CD4-positive, alpha-beta T cell treated with Interleukin-10 for 1 hour (primary cell): Measurements from ENCODE around the gene FFAR3.
"Not testable (repeated sequence)": the region's sequence is repeated elsewhere in the genome, so short reads cannot be mapped to it uniquely, and the experiment has no call there.

Experiments
- DNase-seq: peaks from one replicate; pipeline ENCODE4 v3.0.0-alpha.2; 2020

Gene FFAR3

DNA sequence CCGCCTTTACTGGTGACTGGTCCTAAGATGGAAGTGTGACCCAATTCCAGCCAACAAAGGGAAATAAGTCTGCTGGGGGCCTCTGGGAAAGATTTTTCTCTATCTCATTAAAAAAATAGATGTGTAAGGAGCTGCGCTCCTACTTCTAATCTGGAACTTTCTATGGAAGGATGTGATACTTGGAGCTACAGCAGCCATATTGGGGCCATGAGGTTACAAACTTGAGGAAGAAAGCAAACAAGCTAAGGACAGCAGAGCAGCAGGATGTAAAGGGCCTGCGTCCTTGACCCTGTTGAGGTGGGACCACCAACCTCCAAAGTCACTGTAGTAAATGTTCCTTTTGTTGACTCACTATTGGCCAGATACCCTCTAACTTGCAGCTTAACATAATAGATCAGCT lies 20.1 kb downstream of the FFAR3 start:
- DNase-seq: no peak

DNA sequence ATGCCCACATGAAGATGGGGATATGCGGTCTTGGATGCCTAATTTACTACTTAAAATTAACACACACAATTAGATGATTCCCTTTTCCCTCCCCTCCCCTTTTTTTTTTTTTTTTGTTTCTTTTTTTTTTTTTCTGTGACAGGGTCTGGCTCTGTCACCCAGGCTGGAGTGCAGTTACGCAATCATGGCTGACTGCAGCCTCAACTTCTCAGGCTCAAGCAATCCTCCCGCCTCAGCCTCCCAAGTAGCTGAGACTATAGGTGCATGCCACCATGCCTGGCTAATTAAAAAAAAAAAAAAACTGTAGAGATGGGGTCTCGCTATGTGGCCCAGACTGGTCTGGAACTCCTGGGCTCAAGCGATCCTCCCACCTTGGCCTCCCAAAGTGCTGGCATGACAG lies 21.3 kb downstream of the FFAR3 start:
- DNase-seq: not testable (repeated sequence)

DNA sequence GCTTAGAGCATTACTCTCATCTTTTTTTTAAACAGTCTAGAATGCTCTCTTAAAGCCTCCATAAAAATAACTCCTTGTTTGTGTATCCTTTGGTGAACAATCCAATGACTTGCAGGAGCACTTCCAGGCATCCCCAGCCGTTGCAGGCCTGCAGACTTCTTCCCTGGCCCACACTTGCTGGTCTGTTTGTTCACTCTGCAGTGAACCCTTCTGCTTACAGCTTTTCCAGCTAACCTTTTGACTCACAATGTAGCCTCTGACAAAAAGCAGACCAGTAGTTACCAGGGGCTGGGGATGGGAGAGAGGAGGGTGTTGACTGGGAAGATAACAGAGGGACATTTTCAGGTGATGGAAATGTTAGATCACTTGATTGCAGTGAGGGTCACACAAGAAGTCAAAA lies 21.7 kb downstream of the FFAR3 start:
- no peak for DNase-seq

DNA sequence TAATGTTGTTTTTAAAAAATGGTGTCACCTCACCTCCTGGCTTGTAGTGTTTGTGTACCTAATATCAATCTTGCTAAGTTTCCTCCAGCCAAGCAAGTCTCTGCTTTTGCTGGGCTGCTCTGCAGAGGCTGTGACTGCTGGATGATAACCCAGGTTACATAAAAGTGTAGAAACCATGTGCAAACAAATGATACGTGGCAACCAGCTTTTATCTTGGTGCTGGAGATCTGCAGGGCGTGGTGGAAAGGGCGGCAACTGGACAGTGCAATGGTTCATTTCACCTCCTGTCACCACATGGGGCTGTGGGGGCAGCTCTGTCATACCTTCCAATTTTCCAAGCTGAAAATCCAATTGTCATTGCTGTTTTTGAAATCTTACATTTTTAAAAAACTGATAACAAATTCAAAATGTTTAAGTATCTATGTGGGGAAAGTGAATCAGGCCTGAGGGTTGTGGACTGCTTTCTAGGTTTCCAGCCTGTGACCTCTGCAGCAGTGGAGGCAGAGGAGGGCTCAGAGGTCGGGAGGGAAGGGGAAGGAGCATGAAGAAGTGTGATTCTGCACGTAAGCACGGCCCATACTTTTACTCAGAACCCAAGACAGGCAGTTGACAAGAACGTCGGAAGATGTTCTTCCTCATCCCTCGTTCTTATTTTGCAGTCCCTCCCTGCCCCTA lies 22.3 kb downstream of the FFAR3 start:
- no peak for DNase-seq

DNA sequence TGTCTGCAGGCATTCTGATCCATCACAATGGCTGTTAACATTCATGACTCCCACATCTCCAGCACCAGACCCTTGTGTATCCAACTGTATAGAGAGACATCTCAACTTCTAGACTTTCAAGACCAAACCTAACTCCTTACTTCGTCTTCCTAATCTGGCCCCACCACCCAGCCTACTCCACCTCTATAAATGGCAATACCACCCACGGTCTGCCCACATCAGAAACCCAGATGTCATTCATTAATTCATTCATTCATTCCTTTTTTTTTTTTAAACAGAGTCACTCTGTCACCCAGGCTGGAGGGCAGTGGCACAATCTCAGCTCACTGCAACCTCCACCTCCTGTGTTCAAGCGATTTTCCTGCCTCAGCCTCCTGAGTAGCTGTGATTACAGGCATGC lies 23.1 kb downstream of the FFAR3 start:
- no peak for DNase-seq

DNA sequence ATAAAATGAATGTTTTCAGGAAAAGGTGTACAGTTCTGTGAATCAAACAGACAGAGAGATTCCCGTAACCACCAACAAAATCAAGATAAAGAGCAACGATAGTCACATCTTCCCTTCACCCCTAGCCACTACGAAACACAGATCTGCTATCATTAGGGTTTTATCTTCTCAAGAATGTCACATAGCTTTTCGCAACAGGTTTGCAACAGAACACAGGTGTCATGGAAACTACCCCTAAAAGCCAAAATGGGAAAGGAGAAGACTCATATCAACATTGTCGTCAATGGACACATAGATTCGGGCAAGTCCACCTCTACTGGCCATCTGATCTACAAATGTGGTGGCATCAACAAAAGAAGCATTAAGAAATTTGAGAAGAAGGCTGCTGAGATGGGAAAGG lies 23.7 kb downstream of the FFAR3 start:
- DNase-seq: no peak

DNA sequence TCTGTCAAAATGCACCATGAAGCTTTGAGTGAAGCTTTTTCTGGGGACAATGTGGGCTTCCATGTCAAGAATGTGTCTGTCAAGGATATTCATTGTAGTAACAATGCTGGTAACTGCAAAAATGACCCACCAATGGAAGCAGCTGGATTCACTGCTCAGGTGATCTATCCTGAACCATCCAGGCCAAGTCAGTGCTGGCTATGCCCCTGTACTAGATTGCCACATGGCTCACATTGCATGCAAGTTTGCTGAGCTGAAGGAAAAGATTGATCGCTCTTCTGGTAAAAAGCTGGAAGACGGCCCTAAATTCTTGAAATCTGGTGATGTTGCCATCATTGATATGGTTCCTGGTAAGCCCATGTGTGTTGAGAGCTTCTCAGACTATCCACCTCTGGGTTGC lies 25.3 kb downstream of the FFAR3 start:
- no peak for DNase-seq

DNA sequence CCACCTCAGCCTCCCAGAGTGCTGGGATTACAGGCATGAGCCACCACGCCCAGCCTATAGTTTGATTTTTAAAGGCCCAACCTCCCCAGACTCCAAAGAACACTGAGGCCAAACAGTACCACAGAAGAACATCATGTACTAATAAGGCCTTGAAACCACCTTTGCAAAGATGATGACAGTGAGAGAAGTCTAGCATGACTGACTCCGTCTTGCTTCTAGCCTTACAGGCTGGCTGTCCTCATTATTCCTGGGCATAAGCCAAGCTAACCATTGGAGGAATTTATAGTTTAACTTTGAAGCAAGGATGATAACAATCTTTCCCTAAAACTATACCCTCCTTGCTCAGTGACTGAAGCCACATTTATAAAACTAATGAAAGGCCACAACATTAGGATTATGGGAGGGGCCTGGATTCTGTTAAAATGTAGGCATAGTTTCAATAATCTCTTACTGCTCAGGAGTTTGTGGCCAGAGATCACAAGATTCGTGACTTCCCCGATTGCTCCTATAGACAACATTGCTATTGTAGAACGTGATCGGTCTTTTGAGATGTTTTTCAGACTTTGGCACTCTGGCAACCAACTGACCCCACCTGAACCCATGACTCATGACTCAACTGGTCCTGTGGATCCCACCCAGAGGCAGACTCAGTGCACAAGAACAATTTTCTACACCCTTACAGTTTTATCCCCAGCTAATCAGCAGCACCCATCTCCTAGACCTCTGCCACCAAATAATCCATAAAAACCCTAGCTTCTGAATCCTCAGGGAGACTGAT lies 30.2 kb downstream of the FFAR3 start:
- DNase-seq: no peak

DNA sequence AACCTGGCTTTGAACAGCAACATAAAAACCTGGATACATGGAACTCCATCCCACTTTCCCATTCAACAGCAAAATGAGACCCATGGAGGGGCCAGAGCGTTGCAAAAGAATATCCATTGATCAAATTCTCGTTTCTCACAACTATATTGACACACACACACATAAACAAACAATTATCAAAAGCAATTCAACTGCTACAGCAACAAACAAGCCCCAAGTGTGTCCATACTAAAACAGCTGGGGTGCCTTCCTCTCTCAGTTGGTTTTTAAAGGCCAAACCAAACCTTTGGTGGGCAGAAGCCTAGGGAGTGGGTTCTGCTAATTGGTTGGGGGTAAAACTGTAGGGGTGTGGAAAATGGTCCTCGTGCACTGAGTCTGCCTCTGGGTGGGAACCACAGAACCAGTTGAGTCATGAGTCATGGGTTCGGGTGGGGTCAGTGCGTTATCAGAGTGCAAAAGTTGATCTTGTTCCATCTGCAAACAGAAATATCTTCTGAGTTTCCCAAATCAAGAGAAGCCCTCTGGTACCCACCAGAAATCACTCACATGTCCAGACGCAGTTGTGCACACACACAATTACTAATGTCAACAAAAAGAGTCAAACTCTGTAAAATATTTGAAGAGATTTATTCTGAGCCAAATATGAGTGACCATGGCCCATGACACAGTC lies 31.1 kb downstream of the FFAR3 start:
- no peak for DNase-seq

DNA sequence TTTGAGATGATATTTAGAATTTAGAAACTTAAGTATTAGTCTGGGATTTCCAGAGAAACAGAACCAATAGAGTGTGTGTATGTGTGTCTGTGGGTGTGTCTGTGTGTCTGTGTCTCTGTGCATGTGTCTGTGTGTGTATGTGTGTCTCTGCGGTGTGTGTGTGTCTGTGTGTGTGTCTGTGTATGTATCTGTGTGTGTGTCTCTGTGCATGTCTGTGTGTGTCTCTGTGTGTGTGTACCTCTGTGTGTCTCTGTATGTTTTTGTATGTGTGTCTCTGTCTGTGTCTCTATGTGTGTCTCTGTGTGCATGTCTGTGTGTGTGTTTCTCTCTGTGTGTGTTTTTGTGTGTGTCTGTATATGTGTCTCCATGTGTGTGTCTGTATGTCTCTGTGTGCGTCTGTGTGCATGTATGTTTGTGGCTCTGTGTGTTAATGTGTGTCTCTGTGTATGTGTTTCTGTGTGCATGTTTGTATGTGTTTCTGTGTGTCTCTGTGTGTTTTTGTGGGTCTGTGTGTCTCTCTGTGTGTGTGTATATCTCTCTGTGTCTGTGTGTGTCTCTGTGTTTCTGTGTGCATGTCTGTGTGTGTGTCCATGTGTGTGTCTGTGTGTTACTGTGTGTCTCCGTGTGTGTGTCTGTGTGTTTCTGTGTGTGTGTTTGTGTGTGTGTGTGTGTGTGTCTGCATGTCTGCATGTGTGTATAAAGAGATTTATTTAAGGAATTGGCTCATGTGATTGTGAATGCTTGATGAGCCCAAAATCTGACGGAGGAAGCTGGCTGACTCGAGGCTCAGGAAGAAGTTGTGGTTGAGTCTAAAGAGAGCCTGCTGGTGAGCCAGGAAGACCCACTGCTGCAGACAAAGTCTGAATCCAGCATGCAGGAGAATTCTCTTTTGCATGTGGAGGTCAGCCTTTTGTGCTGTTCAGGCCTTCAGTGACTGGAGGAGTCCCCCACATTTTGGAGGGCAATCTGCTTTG lies 34.8 kb downstream of the FFAR3 start:
- DNase-seq: no peak

DNA sequence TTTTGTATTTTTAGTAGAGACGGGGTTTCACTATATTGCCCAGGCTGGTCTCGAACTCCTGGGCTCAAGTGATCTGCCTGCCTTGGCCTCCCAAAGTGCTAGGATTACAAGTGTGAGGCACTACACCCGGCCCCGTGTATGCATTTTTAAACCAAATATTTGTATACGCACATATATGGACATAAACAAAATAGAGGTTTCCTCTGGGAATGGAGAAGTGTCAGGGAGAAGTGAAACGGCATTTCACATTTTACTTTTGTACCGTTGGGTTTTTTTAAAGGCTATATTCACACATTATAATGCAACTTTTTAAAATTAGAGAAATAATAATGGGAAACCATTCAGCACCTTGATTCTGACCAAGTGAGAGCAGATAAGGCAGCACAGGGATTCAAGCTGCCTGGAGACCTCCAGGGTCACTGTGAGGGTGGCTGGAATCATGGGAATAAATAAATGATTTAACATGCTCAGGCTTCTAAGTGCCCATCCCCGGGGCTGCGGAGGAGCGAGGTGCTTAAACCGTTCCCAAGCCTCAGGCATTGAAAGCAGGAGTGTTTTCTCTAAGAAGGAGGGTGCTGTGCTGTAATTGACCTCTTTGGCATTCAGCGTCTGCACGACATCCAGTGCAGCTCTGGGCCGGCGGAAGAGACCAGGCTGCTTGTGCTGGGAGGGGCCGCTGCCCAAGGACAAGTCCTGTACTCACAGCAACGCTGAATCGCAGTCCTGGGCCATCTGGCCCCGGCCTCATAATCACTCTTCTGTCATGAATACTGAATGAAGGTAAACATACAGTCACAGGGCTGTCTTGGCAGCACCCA lies 37.3 kb downstream of the FFAR3 start:
- no peak for DNase-seq

DNA sequence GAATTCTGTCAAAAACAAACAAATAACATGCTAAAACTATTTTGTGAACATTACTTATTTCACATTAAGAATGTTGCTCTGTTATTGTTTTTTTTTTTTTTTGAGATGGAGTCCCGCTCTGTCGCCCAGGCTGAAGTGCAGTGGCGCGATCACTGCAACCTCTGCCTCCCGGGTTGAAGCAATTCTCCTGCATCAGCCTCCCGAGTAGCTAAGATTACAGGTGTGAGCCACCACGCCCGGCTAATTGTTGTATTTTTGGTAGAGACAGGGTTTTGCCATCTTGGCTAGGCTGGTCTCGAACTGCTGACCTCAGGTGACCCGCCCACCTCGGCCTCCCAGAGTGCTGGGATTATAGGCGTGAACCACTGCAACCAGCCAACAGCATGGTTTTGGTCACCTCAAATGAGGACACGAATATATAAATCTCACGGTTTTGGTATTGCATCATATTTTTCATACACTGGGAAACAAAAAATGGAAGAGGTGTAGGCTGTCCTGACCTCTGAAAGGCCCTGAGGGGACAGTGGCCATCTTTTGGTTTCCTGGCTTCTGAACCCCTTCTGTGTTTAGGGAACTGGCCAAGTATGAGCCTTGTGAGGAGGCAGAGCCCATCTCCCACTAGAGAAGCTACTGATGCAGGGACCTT lies 38.1 kb downstream of the FFAR3 start:
- no peak for DNase-seq

DNA sequence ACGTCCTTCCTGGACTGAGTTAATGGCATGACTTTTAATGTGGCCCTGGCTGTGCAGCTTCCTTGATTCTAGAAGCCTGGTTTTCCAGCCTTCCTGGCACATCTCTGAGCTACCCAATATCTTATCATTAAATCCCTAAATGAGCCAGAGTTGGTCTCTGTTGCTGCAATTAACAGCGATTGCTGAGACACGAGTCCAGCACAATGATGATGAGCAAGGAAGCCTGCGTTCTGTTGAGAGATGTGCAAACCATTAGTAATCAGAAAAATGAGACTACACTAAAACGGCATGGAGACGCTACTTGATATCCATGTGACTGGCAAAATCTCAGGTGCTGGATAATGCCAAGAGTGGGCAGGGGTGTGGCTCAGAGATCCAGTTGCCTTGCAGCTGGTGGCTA lies 38.8 kb downstream of the FFAR3 start:
- no peak for DNase-seq

DNA sequence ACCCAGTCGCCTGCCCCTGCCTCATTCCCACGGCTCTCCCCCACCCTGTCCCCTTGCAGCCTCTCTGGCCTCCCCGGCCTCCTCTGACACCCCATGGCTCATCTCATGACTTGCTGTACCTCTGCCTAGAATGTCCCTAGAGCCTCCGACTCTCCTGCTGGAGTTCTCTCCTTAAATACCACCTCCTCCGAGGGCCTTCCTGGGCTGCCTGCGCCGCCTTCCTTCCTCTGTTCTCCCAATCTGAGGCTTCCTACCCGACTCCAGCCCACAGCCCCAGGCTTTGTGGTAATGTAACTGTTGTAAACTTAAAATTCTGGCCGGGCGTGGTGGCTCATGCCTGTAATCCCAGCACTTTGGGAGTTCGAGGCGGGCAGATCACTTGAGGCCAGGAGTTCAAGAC lies 40.3 kb downstream of the FFAR3 start:
- DNase-seq: no peak

DNA sequence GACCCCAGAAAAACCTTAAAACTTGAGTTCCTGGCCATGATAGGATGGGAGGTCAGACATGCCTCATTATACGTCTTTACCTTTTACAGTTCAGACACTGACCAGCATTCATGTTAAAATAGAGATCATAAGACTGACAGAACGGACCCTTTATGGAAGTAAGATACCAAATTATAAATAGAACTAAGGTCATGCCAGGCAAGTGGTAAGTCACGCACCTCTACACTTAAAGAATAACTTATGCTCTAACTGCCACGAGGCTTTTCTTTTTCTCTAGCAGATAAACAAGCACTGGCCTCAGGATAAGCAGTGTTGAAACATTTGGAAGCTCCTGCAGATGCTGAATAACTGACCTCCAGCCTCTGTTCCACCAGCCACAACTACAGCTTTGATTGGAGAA lies 41.0 kb downstream of the FFAR3 start:
- DNase-seq: no peak

DNA sequence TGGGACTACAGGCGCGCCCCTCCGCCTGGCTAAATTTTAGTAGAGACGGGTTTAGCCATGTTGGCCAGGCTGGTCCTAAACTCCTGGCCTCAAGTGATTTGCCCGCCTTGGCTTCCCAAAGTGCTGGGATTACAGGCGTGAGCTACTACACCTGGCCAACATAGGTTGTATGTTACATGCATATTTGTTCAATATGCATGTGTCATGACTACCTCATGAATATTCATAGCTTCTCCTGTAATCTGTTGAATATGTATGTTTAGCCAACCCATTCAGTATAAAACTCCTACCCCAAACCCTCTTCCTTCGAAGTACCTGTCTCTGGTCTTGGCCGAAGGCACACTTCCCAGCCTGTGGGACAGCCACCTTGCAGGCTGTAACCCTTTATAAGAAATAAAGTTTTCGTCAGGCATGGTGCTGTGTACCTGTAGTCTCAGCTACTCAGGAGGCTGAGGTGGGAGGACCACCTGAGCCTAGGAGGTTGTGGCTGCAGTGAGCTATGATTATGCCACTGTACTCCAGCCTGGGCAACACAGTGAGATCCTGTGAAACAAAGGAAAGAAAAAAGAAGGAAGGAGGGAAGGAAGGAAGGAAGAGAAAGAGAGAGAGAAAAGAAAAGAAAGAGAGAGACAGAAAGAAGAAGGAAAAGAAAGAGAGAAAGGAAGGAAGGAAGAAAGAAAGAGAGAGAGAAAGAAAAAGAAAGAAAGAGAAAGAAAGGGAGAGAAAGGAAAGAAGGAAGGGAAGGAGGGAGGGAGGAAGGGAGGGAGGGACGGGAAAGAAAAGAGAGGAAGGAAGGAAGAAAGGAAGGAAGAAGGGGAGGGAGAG lies 41.9 kb downstream of the FFAR3 start:
- DNase-seq: no peak

DNA sequence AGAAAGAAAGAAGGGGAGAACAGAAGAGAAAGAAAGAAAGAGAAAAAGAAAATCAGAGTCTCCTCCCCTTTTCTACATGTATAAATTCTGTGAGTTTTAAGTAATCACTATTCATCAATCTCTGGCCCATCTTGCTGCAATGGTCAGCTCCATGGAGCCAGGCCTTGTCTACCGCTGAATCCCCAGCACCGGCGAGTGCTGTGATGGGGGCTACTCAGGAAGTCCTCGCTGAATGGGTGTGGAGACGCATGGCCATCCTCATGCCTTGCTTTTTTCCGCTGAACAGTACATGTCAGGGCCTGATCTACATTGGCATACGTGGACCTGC lies 42.5 kb downstream of the FFAR3 start:
- DNase-seq: no peak

DNA sequence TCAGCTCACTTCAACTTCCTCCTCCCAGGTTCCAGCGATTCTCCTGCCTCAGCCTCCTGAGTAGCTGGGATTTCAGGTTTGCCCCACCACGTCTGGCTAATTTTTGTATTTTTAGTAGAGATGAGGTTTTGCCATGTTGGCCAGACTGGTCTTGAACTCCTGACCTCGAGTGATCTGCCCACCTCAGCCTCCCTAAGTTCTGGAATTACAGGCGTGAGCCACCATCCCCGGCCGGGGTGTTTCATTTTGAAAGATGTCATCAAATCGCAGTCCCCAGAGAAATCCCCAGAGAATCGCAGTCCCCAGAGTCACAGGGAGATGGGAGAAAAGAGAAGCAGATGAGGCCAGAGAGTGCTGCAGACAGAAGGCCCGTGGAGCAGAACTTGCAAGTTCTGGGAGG lies 43.2 kb downstream of the FFAR3 start:
- not testable (repeated sequence) for DNase-seq

DNA sequence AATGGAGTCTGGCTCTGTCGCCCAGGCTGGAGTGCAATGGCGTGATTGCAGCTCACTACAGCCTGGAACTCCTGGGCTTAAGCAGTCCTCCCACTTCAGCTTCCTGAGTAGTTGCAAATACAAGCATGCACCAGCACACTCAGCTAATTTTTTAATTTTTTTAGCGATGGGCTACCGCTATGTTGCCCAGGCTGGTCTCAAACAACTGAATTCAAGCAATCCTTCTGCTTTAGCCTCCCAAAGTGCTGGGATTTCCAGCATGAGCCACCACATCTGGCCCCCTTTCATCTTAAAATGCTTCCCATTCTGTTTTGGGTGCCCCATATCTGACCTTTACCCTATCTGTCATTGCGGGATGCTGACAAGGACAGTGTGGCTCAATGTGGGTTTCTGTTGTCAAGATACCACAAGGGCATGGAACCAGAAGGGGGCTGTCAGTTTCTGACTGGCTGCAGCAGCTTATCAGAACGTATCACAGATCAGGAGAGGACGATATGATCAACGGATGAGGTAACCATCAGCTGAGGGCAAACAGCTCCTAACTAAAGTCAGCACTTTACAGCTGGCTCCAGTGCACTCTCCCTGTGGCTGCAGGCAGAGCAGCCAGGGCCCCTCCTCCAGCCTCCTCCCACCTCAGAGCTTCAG lies 45.0 kb downstream of the FFAR3 start:
- no peak for DNase-seq
